ENCODE results near the gene MST1. TPM values are rescaled to one million over a fixed set of nuclear protein-coding genes. Genes with fewer than 3 reads are reported as not detected.
A peak's percentile ranks its signal among the peaks of the same experiment; 100 is the strongest.

The MST1 gene
- total and polyA plus RNA-seq, 5 experiments from 2014 or later = 0.29 to 13.7 (median 1.1) TPM

- peak overlapping the region in 2 of 10 donors; percentile 49 to 79 for H3K27ac Mint-ChIP-seq
- peaks cover 11 to 16% (median 15%) of the 10 kb centered on the region in 4 donors for H3K4me1 Mint-ChIP-seq
- H3K4me3 Mint-ChIP-seq = no peak overlapping the region
- ATAC-seq (no peak), DNase-seq (no peak)
- H3K9me3 Mint-ChIP-seq = no peaks in the 10 kb centered on the region
- no peaks in the 10 kb centered on the region for H3K27me3 Mint-ChIP-seq
- POLR2A ChIA-PET = interaction anchor here (1.4 kb wide), 1 partner anchor 12 kb away, joined by 4 read pairs; the partner anchor contains the start of gene AMIGO3
- H3K36me3 Mint-ChIP-seq = peaks cover 0 to 18% (median 0%) of the 10 kb centered on the region in 3 donors
Measured at GRCh38 chr3:49707113-49707480, 17.8 kb upstream of the MST1 start.

DNA sequence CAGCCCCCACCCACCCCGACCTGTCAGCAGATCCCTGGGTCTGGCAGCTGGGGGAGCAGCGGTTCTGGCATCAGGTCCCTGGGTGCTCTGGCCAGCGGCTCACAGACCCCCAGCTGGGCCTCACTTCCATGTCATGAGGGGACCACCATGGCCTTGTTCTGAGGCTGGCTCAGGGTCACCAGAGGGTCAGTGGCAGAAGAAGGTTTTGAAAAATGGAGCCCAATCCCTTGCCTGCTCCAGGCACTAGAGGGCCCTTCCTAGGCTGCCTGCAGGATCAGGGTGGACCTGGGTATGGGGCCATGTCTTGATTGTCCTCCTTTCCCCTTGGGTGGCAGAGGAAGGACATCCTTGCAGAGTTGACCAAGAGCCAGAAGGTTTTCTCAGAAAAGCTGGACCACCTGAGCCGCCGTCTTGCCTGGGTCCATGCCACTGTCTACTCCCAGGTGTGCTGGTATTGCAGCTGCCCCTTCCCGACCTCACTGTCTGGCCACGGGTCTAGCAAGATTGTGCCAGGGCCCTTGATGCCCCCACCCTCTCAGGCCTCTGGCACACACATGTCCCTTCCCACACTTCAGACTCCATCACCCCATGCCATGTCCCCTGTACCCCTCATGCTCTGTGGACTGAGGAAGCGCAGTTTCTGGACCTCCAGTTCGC, 17.3 kb upstream of the MST1 start:
- Mint-ChIP-seq H3K4me1 (peaks cover 8 to 14% (median 11%) of the 10 kb centered on the region in 4 donors), H3K36me3 (peaks cover 0 to 18% (median 0%) of the 10 kb centered on the region in 3 donors), H3K9me3 (no peaks in the 10 kb centered on the region), H3K4me3 (no peak overlapping the region), H3K27ac (no peak overlapping the region), H3K27me3 (no peaks in the 10 kb centered on the region)
- DNase-seq (peak in 1 of 10 donors; percentile 52), ATAC-seq (no peak)
- POLR2A ChIA-PET = interaction anchor here (1.4 kb wide), 1 partner anchor 13 kb away, joined by 4 read pairs; the partner anchor contains the start of gene AMIGO3

DNA sequence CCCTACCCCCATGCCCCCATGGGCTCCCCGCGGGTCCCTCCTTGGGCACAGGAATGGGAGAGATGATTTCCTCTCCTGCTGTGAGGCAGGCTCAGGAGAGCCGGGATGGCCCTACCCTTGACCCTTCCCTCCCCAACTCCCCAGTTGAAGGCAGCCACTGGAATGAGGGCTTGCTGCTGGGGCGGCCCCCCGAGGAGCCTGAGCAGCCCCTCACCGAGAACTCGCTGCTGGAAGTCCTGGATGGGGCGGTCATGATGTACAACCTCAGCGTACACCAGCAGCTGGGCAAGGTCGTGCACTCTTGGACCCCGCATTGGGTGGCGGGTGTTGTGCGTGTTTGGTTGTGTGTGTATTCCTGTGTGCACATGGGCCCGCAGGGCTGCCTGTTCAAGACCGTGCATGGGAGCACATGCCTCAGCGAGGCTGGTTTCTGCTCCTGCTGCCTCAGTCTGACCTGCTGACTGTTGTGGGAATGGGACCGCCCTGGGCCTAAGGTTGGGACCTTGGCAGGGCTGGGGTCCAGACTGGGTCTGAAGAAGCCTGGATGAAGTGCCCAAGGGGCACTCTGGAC, 16.2 kb upstream of the MST1 start:
- POLR2A ChIA-PET = no interaction called here
- no peak overlapping the region for H3K4me3 Mint-ChIP-seq
- no peaks in the 10 kb centered on the region for H3K27me3 Mint-ChIP-seq
- DNase-seq (no peak), ATAC-seq (no peak)
- H3K27ac Mint-ChIP-seq = no peak overlapping the region
- peaks cover 3 to 11% (median 6%) of the 10 kb centered on the region in 4 donors for H3K4me1 Mint-ChIP-seq
- H3K36me3 Mint-ChIP-seq = peaks cover 0 to 17% (median 0%) of the 10 kb centered on the region in 3 donors
- H3K9me3 Mint-ChIP-seq = no peaks in the 10 kb centered on the region

- Mint-ChIP-seq H3K4me3 (no peak overlapping the region), H3K36me3 (peaks cover 0 to 19% (median 0%) of the 10 kb centered on the region in 3 donors), H3K27me3 (no peaks in the 10 kb centered on the region), H3K9me3 (no peaks in the 10 kb centered on the region), H3K27ac (peak overlapping the region in 1 of 10 donors; percentile 67), H3K4me1 (peaks cover 3 to 11% (median 6%) of the 10 kb centered on the region in 4 donors)
- DNase-seq (no peak), ATAC-seq (no peak)
- POLR2A ChIA-PET = no interaction called here
Measured at GRCh38 chr3:49704629-49705028, 15.4 kb upstream of the MST1 start.

DNA sequence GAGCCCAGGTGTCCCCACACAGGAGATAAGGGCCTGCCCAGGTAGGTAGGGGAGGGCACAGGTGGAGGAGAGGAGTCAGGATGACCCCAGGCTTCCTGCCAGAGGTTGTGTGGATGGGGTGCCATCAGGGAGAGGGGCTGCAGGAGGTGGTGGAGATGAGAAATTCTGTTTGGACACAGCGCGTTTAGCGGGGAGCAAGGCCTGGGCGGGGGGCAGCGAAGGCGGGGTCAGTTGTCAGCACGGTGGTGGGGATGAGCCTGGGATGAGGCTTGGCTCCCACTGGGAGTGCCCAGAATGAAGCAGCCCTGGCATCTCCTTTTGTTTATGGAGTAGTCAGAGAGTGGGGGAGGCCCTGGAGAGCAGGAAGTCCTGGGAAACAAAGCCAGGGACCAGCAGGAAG, 14.7 kb upstream of the MST1 start:
- H3K9me3 Mint-ChIP-seq = no peaks in the 10 kb centered on the region
- ATAC-seq (no peak), DNase-seq (no peak)
- peak overlapping the region in 2 of 10 donors; percentile 34 to 67 for H3K27ac Mint-ChIP-seq
- H3K4me3 Mint-ChIP-seq = no peak overlapping the region
- POLR2A ChIA-PET = no interaction called here
- peaks cover 0 to 20% (median 0%) of the 10 kb centered on the region in 3 donors for H3K36me3 Mint-ChIP-seq
- H3K27me3 Mint-ChIP-seq = no peaks in the 10 kb centered on the region
- peaks cover 3 to 11% (median 6%) of the 10 kb centered on the region in 4 donors for H3K4me1 Mint-ChIP-seq

GRCh38 chr3:49703443-49703927, 14.2 kb upstream of the MST1 start:
- ATAC-seq (peak; percentile 99), DNase-seq (peak; percentile 47 to 81 (median 64))
- peak overlapping the region in 1 of 10 donors; percentile 34 for H3K27ac Mint-ChIP-seq
- H3K9me3 Mint-ChIP-seq = no peaks in the 10 kb centered on the region
- POLR2A ChIA-PET = no interaction called here
- H3K27me3 Mint-ChIP-seq = no peaks in the 10 kb centered on the region
- H3K36me3 Mint-ChIP-seq = peaks cover 0 to 21% (median 0%) of the 10 kb centered on the region in 3 donors
- no peak overlapping the region for H3K4me3 Mint-ChIP-seq
- H3K4me1 Mint-ChIP-seq = peaks cover 3 to 10% (median 6%) of the 10 kb centered on the region in 4 donors

- no peak for ATAC-seq
- Mint-ChIP-seq H3K36me3 (peaks cover 0 to 16% (median 0%) of the 10 kb centered on the region in 3 donors), H3K4me3 (no peak overlapping the region), H3K27me3 (no peaks in the 10 kb centered on the region), H3K4me1 (peaks cover 3 to 7% (median 6%) of the 10 kb centered on the region in 4 donors), H3K9me3 (no peaks in the 10 kb centered on the region), H3K27ac (no peak overlapping the region)
- POLR2A ChIA-PET = interaction anchor here (0.9 kb wide), 1 partner anchor 17 kb away, joined by 5 read pairs; the partner anchor contains the start of gene AMIGO3
- no peak for DNase-seq
Measured at GRCh38 chr3:49702672-49703071, 13.4 kb upstream of the MST1 start.

- Mint-ChIP-seq H3K4me3 (no peak overlapping the region), H3K9me3 (no peaks in the 10 kb centered on the region), H3K4me1 (peaks cover 3 to 7% (median 6%) of the 10 kb centered on the region in 4 donors), H3K27me3 (no peaks in the 10 kb centered on the region), H3K36me3 (peaks cover 0 to 11% (median 0%) of the 10 kb centered on the region in 3 donors), H3K27ac (no peak overlapping the region)
- DNase-seq (no peak), ATAC-seq (no peak)
- POLR2A ChIA-PET = interaction anchor here (0.9 to 1.2 kb wide), 2 partner anchors 11 to 18 kb away, joined by 4 to 5 read pairs; partner anchors contain the start of gene AMIGO3
Measured at GRCh38 chr3:49701388-49702077, 12.3 kb upstream of the MST1 start.

GRCh38 chr3:49700453-49701128, 11.3 kb upstream of the MST1 start:
- H3K36me3 Mint-ChIP-seq = peaks cover 0 to 11% (median 0%) of the 10 kb centered on the region in 3 donors
- H3K4me1 Mint-ChIP-seq = peaks cover 3 to 7% (median 6%) of the 10 kb centered on the region in 4 donors
- POLR2A ChIA-PET = interaction anchor here (0.6 to 1.2 kb wide), 2 partner anchors 12 to 124 kb away, joined by 3 to 4 read pairs; no protein-coding TSS in a partner anchor
- peak overlapping the region in 1 of 10 donors; percentile 76 for H3K27ac Mint-ChIP-seq
- H3K4me3 Mint-ChIP-seq = no peak overlapping the region
- no peak for ATAC-seq
- no peaks in the 10 kb centered on the region for H3K27me3 Mint-ChIP-seq
- no peaks in the 10 kb centered on the region for H3K9me3 Mint-ChIP-seq
- DNase-seq = no peak

DNA sequence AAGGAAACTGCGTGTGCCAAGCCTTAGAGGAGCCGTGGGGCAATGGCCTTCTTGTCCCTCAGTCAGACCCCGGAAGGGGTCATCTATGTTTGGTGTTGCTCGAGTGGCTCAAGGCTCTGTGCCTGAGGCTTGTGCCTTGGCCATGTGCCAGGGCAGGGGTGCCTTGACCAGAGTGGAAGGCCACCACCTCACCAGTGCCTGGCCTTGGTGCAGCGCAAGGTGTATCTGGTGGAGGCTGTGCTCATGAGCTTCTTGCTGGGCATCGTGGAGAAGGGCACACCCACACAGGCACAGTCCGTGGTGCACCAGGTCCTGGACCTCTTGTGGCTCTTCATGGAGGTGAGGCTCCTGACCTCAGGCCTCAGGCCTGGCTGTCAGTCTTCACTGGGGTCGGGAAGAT, 10.7 kb upstream of the MST1 start:
- POLR2A ChIA-PET = no interaction called here
- no peaks in the 10 kb centered on the region for H3K27me3 Mint-ChIP-seq
- H3K9me3 Mint-ChIP-seq = no peaks in the 10 kb centered on the region
- no peak for ATAC-seq
- peak overlapping the region in 2 of 10 donors; percentile 7 to 76 for H3K27ac Mint-ChIP-seq
- DNase-seq = no peak
- peaks cover 0 to 11% (median 0%) of the 10 kb centered on the region in 3 donors for H3K36me3 Mint-ChIP-seq
- H3K4me1 Mint-ChIP-seq = peaks cover 3 to 7% (median 6%) of the 10 kb centered on the region in 4 donors
- H3K4me3 Mint-ChIP-seq = no peak overlapping the region

DNA sequence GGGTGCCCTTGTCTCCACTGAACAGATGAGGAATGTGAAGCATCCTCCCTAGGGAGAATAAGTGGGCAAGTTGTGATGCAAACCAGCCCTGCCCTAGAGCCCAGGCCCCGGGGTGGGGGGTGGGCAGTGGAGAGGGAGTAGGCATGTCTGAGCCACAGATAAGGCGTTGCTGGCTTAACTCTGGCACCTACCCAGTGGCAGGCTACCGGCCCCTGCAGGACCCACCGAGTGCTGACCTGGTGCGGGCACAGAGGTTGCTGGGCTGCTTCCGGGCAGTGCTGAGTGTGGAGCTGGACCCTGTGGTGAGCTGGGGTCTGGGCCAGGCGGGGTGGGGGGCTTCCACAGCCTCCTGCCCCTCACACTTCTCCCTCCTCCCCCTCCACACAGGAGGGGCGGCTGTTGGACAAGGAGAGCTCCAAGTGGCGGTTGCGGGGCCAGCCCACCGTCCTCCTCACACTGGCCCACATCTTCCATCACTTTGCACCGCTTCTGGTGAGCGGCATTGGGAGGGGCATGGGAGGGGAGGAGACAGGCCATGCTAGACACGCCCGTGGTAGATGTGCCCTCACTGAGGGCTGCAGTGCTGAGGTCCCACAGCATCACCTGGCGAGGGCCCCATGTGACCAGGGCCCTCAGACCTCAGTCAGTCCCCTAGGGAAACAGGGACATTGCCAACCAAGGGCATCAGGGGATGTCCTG, 10.2 kb upstream of the MST1 start:
- H3K9me3 Mint-ChIP-seq = no peaks in the 10 kb centered on the region
- H3K4me1 Mint-ChIP-seq = peaks cover 3 to 7% (median 6%) of the 10 kb centered on the region in 4 donors
- no peak for ATAC-seq
- no peaks in the 10 kb centered on the region for H3K27me3 Mint-ChIP-seq
- H3K27ac Mint-ChIP-seq = peak overlapping the region in 1 of 10 donors; percentile 76
- POLR2A ChIA-PET = no interaction called here
- peaks cover 0 to 11% (median 0%) of the 10 kb centered on the region in 3 donors for H3K36me3 Mint-ChIP-seq
- no peak for DNase-seq
- no peak overlapping the region for H3K4me3 Mint-ChIP-seq

All from naive thymus-derived CD8-positive, alpha-beta T cell (primary cell).